GM18951 (cell line): ENCODE data around the gene FXYD1.

Source experiments
- POLR2A ChIP-seq: IDR thresholded peaks from 4 replicates; pipeline ENCODE4 v1.6.1; 2011; ENCODE audit warnings: mild to moderate bottlenecking; ENCODE audit not compliant: insufficient read length, insufficient read depth; ENCODE audit errors: extremely low read depth
- in situ Hi-C: fragments of 300-500 bp; cut with MboI; formaldehyde crosslinking; loops from one replicate; pipeline ENCODE4 v1.12.0; 2022; ENCODE audit warnings: low sequenced_read_pairs, mixed read lengths, inconsistent platforms; ENCODE audit not compliant: unreplicated experiment

Gene FXYD1

GRCh38 chr19:35134601-35135242 is 3.9 kb upstream of the FXYD1 start, which contains the start of gene LGI4:
Gene LGI4, minus strand, starts transcription at chr19:35135059. Its CDS starts 379 bp downstream, at chr19:35134680.
- in situ Hi-C loops, result no loop called here
- TF ChIP-seq POLR2A, result no peak

- in situ Hi-C loops, result no loop called here
- TF ChIP-seq POLR2A, result no peak
Observed at GRCh38 chr19:35135389-35135909, 3.2 kb upstream of the FXYD1 start.

- no peak for TF ChIP-seq POLR2A
- in situ Hi-C loops, result no loop called here
Observed at GRCh38 chr19:35136231-35136630, 2.4 kb upstream of the FXYD1 start.

GRCh38 chr19:35136977-35137702 is 1.5 kb upstream of the FXYD1 start:
- in situ Hi-C loops, result no loop called here
- TF ChIP-seq POLR2A, result no peak

GRCh38 chr19:35140207-35140961 is 1.8 kb downstream of the FXYD1 start:
- in situ Hi-C loops, result no loop called here
- TF ChIP-seq POLR2A, result no peak

- in situ Hi-C loops, result no loop called here
- TF ChIP-seq POLR2A, result no peak
Observed at GRCh38 chr19:35140962-35141836, 2.6 kb downstream of the FXYD1 start.

- TF ChIP-seq POLR2A, result no peak
- in situ Hi-C loops, result no loop called here
Observed at GRCh38 chr19:35141837-35142605, 3.4 kb downstream of the FXYD1 start.

- no peak for TF ChIP-seq POLR2A
- in situ Hi-C loops, result no loop called here
Observed at GRCh38 chr19:35142606-35143230, 4.1 kb downstream of the FXYD1 start.

GRCh38 chr19:35143231-35143715 is 4.6 kb downstream of the FXYD1 start, which contains the start of gene FXYD7:
Gene FXYD7, plus strand, starts transcription at chr19:35143255. Its CDS starts 79 bp downstream, at chr19:35143334.
- no peak for TF ChIP-seq POLR2A
- in situ Hi-C loops, result no loop called here

GRCh38 chr19:35143818-35144217 is 5.2 kb downstream of the FXYD1 start:
- no peak for TF ChIP-seq POLR2A
- in situ Hi-C loops, result no loop called here

GRCh38 chr19:35144259-35144599 is 5.6 kb downstream of the FXYD1 start:
- no peak for TF ChIP-seq POLR2A
- in situ Hi-C loops, result no loop called here
